ENCODE measurements around the gene NAA40. TPM values are rescaled to one million over a fixed set of nuclear protein-coding genes. Genes with fewer than 3 reads are reported as not detected.

The NAA40 gene
- 7.2 and 17.5 TPM in 2 replicates for total RNA-seq

DNA sequence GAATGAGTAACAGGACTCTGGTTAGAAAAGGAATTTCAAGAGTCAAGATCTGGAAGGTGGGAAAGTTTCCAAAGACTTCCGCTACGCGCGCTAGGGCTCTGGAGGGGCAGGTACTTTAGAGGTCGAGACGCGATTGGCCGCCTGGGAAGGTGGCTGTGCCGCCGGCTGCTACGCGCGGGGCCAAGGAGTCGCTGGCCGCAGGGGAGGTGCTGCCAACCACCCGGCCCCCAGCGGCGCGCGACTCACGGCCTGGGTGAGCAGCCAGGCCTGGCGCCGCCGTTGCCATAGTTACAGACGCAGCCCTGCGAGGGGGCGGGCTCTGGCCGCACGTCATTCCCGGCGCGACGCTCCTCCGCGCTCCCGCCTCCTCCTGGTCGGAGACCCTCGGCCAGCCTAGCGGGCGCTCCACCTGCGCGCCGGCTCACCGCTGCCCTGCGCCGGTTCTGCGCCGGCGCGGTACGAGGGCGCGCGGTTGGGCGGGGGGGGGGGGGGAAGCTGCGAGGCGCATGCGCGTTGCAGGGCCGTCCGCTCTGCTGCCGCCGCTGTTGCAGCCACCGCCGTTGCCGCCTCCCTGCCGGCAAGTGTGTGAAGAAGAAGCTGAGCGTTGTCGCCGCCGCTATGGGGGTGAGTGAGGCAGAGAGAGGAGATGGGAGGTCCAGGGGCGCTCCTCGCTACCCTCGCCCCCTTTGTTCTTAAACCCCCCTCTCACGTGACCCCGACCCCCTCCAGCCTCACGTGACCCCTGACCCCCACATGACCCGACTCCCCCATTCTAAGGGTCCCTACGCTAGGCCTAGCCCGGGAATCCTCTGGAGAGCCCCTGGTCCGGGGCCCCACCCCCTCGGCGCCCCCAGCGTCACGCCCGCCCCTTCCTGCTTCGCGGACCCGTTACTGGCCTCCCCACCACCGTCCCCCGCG lies at the start of gene NAA40:
TSS of gene NAA40 (plus strand) at position 524 of the 918 bp plus-strand sequence. CDS start at position 619, 95 bp downstream.

DNA sequence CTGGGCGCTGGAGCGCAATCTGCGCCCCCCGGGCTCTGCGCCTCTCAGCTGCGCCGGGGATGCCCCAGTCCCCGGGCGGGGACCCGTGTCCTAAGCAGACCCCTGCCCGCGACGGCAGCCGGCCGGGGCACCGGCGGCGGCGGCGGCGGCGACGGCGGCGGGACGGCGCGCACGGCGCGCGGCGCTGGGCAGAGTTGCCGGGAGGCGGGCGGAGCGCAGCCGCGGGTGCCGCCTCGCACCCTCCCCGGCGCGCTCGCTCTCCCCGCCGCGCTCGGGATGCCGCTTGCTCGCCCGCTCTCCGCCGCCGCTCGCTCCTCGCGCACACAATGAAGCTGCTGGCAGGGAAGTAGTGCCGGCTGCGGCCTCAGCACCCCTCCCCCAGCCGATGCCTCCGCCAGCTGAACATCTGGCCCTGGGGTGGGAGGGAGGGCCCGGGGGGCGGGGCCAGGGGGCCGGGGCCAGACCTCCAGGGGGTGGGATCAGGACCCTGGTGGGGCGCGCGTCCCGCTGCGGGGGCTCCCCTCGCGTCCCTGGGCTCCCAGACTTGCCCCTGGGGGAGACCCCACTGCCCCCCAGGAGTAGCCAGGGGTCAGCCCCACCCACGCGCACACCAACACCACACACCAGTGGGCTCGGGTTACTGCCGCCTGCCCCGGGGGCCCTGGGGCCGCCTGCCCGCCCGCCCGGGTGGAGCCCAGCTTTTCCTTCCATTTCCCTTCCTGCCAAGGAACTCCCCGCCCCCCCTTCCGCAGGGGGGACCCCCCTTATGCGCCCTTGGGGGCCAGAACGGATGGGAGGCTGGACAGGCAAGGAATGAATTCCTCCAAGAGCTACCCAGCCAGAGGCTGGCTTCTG lies 21.7 kb upstream of the NAA40 start, which contains the start of gene RCOR2:
TSS of gene RCOR2 (minus strand) at position 328 of the 855 bp plus-strand sequence. CDS start 708 bp downstream, outside the sequence.

GRCh38 chr11:63974259-63975143 lies 35.7 kb downstream of the NAA40 start, which contains the start of gene COX8A:
COX8A (plus strand) TSS chr11:63974620; CDS start chr11:63974681, 61 bp downstream.

DNA sequence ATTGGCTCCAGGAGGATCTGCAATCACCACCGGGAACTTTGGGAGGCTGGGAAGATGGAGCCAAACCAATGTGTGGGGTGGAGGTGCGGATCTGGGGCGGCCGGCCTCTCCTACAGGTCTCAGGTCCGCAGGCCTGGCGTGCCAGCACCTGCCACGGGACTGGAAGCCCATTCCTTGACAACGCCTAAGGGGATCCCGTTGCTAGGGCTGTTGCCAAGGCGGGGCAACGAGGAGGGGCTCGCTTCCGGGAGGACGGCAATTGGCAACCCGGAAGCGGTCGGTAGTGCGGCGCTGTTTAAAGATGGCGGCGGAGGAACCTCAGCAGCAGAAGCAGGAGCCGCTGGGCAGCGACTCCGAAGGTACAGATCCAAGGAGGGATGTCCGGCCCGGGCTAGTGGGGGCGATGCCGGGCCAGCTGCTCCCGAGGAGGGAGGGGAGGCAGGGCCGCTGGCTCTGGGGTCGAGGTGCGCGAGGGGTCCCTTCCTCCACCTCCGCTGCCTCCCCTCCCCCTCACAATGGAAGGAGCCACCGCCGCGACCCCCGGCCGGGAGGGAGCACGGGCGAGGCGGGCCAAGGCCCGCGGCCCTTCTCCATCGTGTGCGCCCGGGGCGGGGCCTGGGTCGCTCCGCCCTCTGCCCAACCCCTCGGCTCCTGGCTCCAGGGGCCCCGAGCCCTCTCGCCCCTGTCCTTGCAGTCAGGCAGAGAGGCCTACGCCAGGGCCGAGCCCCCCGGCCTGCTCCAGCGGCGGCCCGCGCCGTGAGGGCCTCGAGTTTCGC lies 47.5 kb downstream of the NAA40 start, which contains the start of gene OTUB1:
TSS of gene OTUB1 (plus strand) at position 283 of the 776 bp plus-strand sequence. CDS start at position 302, 19 bp downstream.

Other genes starting within 250 kb of the NAA40 start
- 12.1 and 13.3 TPM in 2 replicates for gene ZFTA, start 170.2 kb upstream of the NAA40 start, total RNA-seq
- gene SPINDOC, start 125.5 kb upstream of the NAA40 start, total RNA-seq, result 17.7 and 26.2 TPM in 2 replicates
- gene MARK2, start 99.9 kb upstream of the NAA40 start, total RNA-seq, result 14.7 and 15.8 TPM in 2 replicates
- gene RCOR2, start 21.8 kb upstream of the NAA40 start, total RNA-seq, result 1.7 and 3.0 TPM in 2 replicates
- 673 and 820 TPM in 2 replicates for gene COX8A, start 35.6 kb downstream of the NAA40 start, total RNA-seq
- 111 and 116 TPM in 2 replicates for gene OTUB1, start 47.4 kb downstream of the NAA40 start, total RNA-seq
- under 0.01 TPM in 1 of 2 replicates, not detected in the other for gene FLRT1, start 96.9 kb downstream of the NAA40 start, total RNA-seq
- 9.5 and 11.9 TPM in 2 replicates for gene MACROD1, start 227.1 kb downstream of the NAA40 start, total RNA-seq
- gene STIP1, start 247.2 kb downstream of the NAA40 start, total RNA-seq, result 162 and 197 TPM in 2 replicates